Spinal cord (tissue), 10 donors: ENCODE data around the gene ATP6V0C. TPM values are rescaled to one million over a fixed set of nuclear protein-coding genes. Genes with fewer than 3 reads are reported as not detected.

Experiments used
- DNase-seq, 6 donors: peaks; one replicate each; pipeline versions ENCODE4 v3.0.0 to v3.0.0-alpha.2; 2013 to 2015; ENCODE audit warnings: low spot score in 6 of 6, low read depth in 4 of 6
- H3K27ac ChIP-seq: one replicate; pipeline ENCODE4 v1.5.1; 2013; ENCODE audit warnings: low read depth, low read length, control low read depth
- H3K27me3 ChIP-seq: one replicate; pipeline ENCODE4 v1.6.1; 2013; ENCODE audit warnings: low read length; ENCODE audit not compliant: control insufficient read depth, insufficient read depth
- H3K36me3 ChIP-seq: one replicate; pipeline ENCODE4 v1.6.1; 2013; ENCODE audit warnings: low read length; ENCODE audit not compliant: control insufficient read depth, insufficient read depth
- H3K4me1 ChIP-seq: one replicate; pipeline ENCODE4 v1.6.1; 2013; ENCODE audit warnings: low read length; ENCODE audit not compliant: control insufficient read depth, insufficient read depth
- H3K4me3 ChIP-seq: one replicate; pipeline ENCODE4 v1.5.1; 2013; ENCODE audit warnings: low read depth, low read length, control low read depth
- H3K9me3 ChIP-seq: one replicate; pipeline ENCODE4 v1.6.1; 2013; ENCODE audit warnings: low read length; ENCODE audit not compliant: control insufficient read depth, insufficient read depth
- WGBS: methylation state at CpG from one replicate; pipeline ENCODE4 v1.1.5; 2013; ENCODE audit warnings: missing lambda C conversion rate; ENCODE audit not compliant: insufficient coverage; 5-methylcytosine and 5-hydroxymethylcytosine counted together
- polyA plus RNA-seq, 2 donors: library from polyadenylated mRNA; unstranded; fragments of 120-200 nt; gene quantifications; one replicate each; pipeline ENCODE4 v1.2.1, GENCODE V29; 2013; ENCODE audit not compliant: insufficient read length in 2 of 2
- total RNA-seq, 2 donors: library from RNA; depleted of rRNA in 1 of 2; stranded (reverse); fragments of 120-200 nt in 1 of 2; fragments of >200 nt in 1 of 2; gene quantifications; one replicate each; pipeline versions ENCODE4 v1.2.3 to v1.2.4, GENCODE V29; 2013 to 2014
- donor health status: healthy.

Gene ATP6V0C
- total and polyA plus RNA-seq, 4 donors: 42.6 to 659 (median 345) TPM

DNA sequence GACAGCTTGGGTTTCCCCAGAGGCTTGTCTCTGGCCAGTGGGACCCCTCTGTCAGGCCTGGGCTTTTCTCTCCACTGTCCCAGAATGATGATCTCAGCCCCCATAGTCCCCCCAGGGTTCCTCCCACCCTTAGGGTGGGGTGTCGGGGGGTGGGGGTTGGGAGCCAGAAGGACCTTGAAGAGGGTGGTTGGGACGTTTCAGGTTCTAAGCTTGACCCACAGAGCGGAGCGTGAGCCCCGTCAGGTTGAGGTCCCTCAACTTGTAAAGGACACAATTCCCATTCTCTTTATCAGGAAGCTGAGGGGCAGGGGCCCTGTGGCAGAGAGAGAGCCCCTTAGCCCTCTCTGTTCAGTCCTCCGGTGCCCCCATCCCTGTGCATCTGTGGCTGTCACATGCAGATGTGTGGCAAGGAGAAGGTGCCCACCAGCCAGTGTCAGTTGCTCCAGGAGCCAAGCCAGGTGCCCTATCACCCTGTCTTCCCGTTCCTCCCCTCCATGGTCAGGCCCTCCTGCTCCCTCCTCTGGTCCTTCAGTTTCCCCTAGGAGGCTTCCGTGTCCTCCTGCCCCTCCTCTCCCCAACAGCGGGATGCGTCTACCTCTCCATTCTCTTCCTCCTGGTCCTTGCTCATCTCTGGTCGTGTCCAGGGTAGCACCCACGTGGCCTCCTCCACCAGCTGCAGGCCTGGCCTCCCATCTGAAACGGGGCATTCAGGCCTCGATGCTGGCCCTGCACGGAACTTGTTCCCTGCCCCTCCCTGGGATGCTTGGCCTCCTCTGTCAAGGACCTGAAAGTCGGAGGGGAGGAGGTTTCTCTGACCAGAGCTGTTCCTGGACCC is 44.1 kb upstream of the ATP6V0C start:
- no peaks in the 10 kb centered on the region for H3K9me3 ChIP-seq
- peaks cover 65% of the 10 kb centered on the region for H3K4me1 ChIP-seq
- 66% methylated on average over 13 of the region's 16 CpGs for WGBS
- H3K36me3 ChIP-seq: peaks cover 15% of the 10 kb centered on the region
- H3K27me3 ChIP-seq: no peaks in the 10 kb centered on the region
- DNase-seq: no peak
- H3K4me3 ChIP-seq: no peak overlapping the region
- peak overlapping the region; percentile 73 for H3K27ac ChIP-seq

- Histone ChIP-seq H3K4me1 (peaks cover 66% of the 10 kb centered on the region), H3K27me3 (no peaks in the 10 kb centered on the region), H3K9me3 (no peaks in the 10 kb centered on the region), H3K27ac (peak overlapping the region; percentile 33), H3K36me3 (peaks cover 15% of the 10 kb centered on the region), H3K4me3 (no peak overlapping the region)
- DNase-seq: no peak
- 96% methylated on average over 7 of the region's 7 CpGs for WGBS
Measured at GRCh38 chr16:2470234-2470601, 43.5 kb upstream of the ATP6V0C start.

DNA sequence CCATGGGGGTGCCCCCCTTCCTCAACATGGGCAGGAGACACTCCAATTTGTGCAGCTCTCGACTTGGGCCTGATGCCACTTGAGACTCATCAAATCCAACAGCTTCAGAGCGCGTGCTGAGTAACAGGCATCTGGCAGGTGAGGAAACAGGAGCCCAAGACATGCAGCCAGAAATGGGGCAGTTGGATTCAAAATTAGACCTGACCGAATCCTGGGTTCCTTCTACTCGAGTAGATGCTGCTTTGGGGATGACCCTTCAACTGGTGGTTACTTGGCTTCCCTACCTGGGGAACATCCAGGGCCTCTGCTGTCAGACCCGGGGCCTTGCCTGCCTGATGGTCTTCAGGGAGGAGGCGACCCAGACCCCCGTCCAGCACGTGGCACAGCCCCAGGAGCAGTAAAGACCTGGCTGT is 43.1 kb upstream of the ATP6V0C start:
- H3K9me3 ChIP-seq: no peaks in the 10 kb centered on the region
- 19% methylated on average over 9 of the region's 9 CpGs for WGBS
- DNase-seq: peak in 2 of 6 donors; percentile 24 to 38
- no peaks in the 10 kb centered on the region for H3K27me3 ChIP-seq
- H3K4me1 ChIP-seq: peaks cover 67% of the 10 kb centered on the region
- peaks cover 15% of the 10 kb centered on the region for H3K36me3 ChIP-seq
- H3K4me3 ChIP-seq: no peak overlapping the region
- H3K27ac ChIP-seq: peak overlapping the region; percentile 33

DNA sequence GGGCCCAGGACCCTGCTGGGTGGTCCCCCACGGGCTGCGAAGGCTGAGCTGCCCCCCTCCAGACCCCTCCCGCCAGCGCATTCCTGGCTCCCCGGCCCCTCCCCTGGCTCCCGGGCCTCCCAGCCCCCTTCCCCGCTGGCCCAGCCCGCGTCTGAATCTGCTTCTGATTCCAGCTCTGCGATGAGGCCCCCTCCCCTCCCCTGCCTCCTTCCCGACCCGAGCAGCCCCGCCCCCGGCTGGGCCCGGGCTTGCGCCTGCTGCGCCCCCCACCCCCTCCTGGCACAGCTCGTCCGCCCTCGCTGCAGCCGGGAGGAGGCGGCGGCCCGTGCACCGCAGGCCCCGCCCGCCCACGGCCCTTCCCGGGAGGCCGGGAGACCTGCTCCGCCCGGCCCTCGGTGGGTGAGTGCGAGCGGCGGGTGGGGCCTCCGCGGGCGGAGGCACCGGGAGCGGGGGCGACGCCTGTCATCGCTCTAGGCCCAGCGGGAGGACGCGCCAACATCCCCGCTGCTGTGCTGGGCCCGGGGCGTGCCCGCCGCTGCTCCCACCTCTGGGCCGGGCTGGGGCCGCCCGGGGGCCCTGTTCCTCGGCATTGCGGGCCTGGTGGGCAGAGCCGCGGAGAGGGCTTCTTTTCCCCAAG is 42.6 kb upstream of the ATP6V0C start, which contains the start of gene NTN3:
NTN3 (plus strand) TSS at position 282 of the 637 bp plus-strand sequence. CDS start 405 bp downstream, outside the sequence.
- H3K4me3 ChIP-seq: no peak within 1 kb of the TSS
- H3K27me3 ChIP-seq: no peaks in the 10 kb centered on the region
- peaks cover 17% of the 10 kb centered on the region for H3K36me3 ChIP-seq
- H3K9me3 ChIP-seq: no peaks in the 10 kb centered on the region
- H3K27ac ChIP-seq: peak within 1 kb of the TSS; percentile 33
- DNase-seq: peak in 2 of 6 donors; percentile 81 to 83
- H3K4me1 ChIP-seq: peaks cover 73% of the 10 kb centered on the region
- under 1% methylated on average over 53 of the region's 59 CpGs for WGBS

GRCh38 chr16:2471653-2472487 is 41.9 kb upstream of the ATP6V0C start:
- no peaks in the 10 kb centered on the region for H3K27me3 ChIP-seq
- no peaks in the 10 kb centered on the region for H3K9me3 ChIP-seq
- WGBS: 27% methylated on average over 61 of the region's 61 CpGs
- no peak overlapping the region for H3K4me3 ChIP-seq
- H3K36me3 ChIP-seq: peaks cover 15% of the 10 kb centered on the region
- peaks cover 78% of the 10 kb centered on the region for H3K4me1 ChIP-seq
- peak in 1 of 6 donors; percentile 6 for DNase-seq
- H3K27ac ChIP-seq: no peak overlapping the region

DNA sequence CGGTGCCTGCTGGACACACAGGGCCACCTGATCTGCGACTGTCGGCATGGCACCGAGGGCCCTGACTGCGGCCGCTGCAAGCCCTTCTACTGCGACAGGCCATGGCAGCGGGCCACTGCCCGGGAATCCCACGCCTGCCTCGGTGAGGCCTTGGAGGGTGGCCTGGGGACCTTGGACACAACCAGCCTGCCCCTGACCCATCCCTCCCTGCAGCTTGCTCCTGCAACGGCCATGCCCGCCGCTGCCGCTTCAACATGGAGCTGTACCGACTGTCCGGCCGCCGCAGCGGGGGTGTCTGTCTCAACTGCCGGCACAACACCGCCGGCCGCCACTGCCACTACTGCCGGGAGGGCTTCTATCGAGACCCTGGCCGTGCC is 41.3 kb upstream of the ATP6V0C start:
- H3K4me3 ChIP-seq: no peak overlapping the region
- H3K36me3 ChIP-seq: peaks cover 13% of the 10 kb centered on the region
- no peaks in the 10 kb centered on the region for H3K9me3 ChIP-seq
- WGBS: 92% methylated on average over 24 of the region's 27 CpGs
- H3K27me3 ChIP-seq: no peaks in the 10 kb centered on the region
- H3K27ac ChIP-seq: no peak overlapping the region
- no peak for DNase-seq
- H3K4me1 ChIP-seq: peaks cover 73% of the 10 kb centered on the region

- 86% methylated on average over 13 of the region's 14 CpGs for WGBS
- Histone ChIP-seq H3K4me1 (peaks cover 77% of the 10 kb centered on the region), H3K9me3 (no peaks in the 10 kb centered on the region), H3K36me3 (peaks cover 13% of the 10 kb centered on the region), H3K4me3 (no peak overlapping the region), H3K27me3 (no peaks in the 10 kb centered on the region), H3K27ac (no peak overlapping the region)
- DNase-seq: no peak
Measured at GRCh38 chr16:2472885-2473445, 40.8 kb upstream of the ATP6V0C start.

DNA sequence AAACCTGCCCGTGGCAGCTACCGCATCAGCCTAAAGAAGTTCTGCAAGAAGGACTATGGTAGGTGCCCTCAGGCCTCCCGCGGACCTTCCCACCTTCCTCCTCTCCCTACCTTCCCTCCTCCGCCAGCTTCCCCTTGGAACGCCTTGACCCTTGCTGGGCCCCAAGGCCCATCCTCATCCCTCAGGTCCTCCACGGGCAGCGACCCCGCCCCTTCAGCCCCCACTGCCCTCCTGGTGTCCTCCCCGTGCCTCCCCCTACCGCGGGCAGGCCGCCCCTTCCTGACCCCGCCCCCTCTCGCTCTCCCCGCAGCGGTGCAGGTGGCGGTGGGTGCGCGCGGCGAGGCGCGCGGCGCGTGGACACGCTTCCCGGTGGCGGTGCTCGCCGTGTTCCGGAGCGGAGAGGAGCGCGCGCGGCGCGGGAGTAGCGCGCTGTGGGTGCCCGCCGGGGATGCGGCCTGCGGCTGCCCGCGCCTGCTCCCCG is 40.3 kb upstream of the ATP6V0C start:
- Histone ChIP-seq H3K9me3 (no peaks in the 10 kb centered on the region), H3K27ac (no peak overlapping the region), H3K27me3 (no peaks in the 10 kb centered on the region), H3K4me1 (peaks cover 77% of the 10 kb centered on the region), H3K36me3 (peaks cover 13% of the 10 kb centered on the region), H3K4me3 (no peak overlapping the region)
- peak in 2 of 6 donors; percentile 27 to 68 for DNase-seq
- WGBS: 5% methylated on average over 46 of the region's 49 CpGs
